Neural progenitor cell (in vitro differentiated cells): Measurements from ENCODE around the gene EFCAB6.

Source experiments
- CTCF ChIP-seq: fragments of 200-600 bp; sonication (generic); IDR thresholded peaks from 2 replicates; pipeline ENCODE4 v1.5.1; 2017; ENCODE audit warnings: antibody characterized with exemption, mild to moderate bottlenecking
- EZH2 ChIP-seq: fragments of 200-600 bp; sonication (generic); IDR thresholded peaks from 2 replicates; pipeline ENCODE4 v1.6.1; 2017; ENCODE audit warnings: antibody characterized with exemption, mild to moderate bottlenecking, moderate library complexity

GRCh38 chr22:43509337-43509736, 302.8 kb downstream of the EFCAB6 start:
- no peak for TF ChIP-seq CTCF
- TF ChIP-seq EZH2, result no peak
